ENCODE data around the gene RASGEF1C. TPM values are rescaled to one million over a fixed set of nuclear protein-coding genes. Genes with fewer than 3 reads are reported as not detected.

The RASGEF1C gene
- total and polyA plus RNA-seq, 10 donors, result 0.06 to 1.1 (median 0.21) TPM; not detected in 6

- 81 to 90% (median 86%) methylated on average over 26 to 27 of the region's 27 CpGs for WGBS, 5 donors
- TF ChIP-seq POLR2A (IDR thresholded peaks at IDR 0.05), result no peak
- no peak for TF ChIP-seq POLR2AphosphoS5 (IDR thresholded peaks at IDR 0.05)
- TF ChIP-seq, protein P1, sequence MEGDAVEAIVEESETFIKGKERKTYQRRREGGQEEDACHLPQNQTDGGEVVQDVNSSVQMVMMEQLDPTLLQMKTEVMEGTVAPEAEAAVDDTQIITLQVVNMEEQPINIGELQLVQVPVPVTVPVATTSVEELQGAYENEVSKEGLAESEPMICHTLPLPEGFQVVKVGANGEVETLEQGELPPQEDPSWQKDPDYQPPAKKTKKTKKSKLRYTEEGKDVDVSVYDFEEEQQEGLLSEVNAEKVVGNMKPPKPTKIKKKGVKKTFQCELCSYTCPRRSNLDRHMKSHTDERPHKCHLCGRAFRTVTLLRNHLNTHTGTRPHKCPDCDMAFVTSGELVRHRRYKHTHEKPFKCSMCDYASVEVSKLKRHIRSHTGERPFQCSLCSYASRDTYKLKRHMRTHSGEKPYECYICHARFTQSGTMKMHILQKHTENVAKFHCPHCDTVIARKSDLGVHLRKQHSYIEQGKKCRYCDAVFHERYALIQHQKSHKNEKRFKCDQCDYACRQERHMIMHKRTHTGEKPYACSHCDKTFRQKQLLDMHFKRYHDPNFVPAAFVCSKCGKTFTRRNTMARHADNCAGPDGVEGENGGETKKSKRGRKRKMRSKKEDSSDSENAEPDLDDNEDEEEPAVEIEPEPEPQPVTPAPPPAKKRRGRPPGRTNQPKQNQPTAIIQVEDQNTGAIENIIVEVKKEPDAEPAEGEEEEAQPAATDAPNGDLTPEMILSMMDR (IDR thresholded peaks at IDR 0.05 in 8 of 11, conservative IDR thresholded peaks at IDR 0.05 in 3 of 11), result no peak
- no peak overlapping the region for H3K4me3 ChIP-seq
- intact Hi-C loops (cut with DNase I; ENCODE audit: low total_unique reads), result no loop called here
- H3K27me3 ChIP-seq (replicated peaks in 1 of 7), result peaks cover 0 to 35% (median 0%) of the 10 kb centered on the region in 7 donors
- H3K27ac ChIP-seq, result no peak overlapping the region
- peaks cover 0 to 27% (median 11%) of the 10 kb centered on the region in 6 donors for H3K4me1 ChIP-seq
- peak; percentile 34 for DNase-seq
- no peaks in the 10 kb centered on the region for H3K9me3 ChIP-seq
- H3K36me3 ChIP-seq, result no peaks in the 10 kb centered on the region
Measured at GRCh38 chr5:180173875-180174586, 35.0 kb downstream of the RASGEF1C start.

- WGBS, 5 donors, result 79 to 93% (median 83%) methylated on average over 4 of the region's 4 CpGs
- Histone ChIP-seq H3K9me3 (no peaks in the 10 kb centered on the region), H3K36me3 (no peaks in the 10 kb centered on the region), H3K27me3 (replicated peaks in 1 of 7) (peaks cover 0 to 39% (median 0%) of the 10 kb centered on the region in 7 donors), H3K4me3 (no peak overlapping the region), H3K4me1 (peaks cover 0 to 27% (median 11%) of the 10 kb centered on the region in 6 donors), H3K27ac (no peak overlapping the region)
- peak; percentile 51 for DNase-seq
- TF ChIP-seq, protein P1 (IDR thresholded peaks at IDR 0.05 in 8 of 11, conservative IDR thresholded peaks at IDR 0.05 in 3 of 11), result no peak
- TF ChIP-seq POLR2A (IDR thresholded peaks at IDR 0.05) (no peak), POLR2AphosphoS5 (IDR thresholded peaks at IDR 0.05) (no peak)
- intact Hi-C loops (cut with DNase I; ENCODE audit: low total_unique reads), result no loop called here
Measured at GRCh38 chr5:180173198-180173544, 35.8 kb downstream of the RASGEF1C start.

- no peak overlapping the region for H3K27ac ChIP-seq
- intact Hi-C loops (cut with DNase I; ENCODE audit: low total_unique reads), result no loop called here
- TF ChIP-seq POLR2AphosphoS5 (IDR thresholded peaks at IDR 0.05), result no peak
- 65 to 80% (median 73%) methylated on average over 7 to 11 of the region's 11 CpGs for WGBS, 5 donors
- H3K36me3 ChIP-seq, result no peaks in the 10 kb centered on the region
- peak; percentile 67 for DNase-seq
- H3K27me3 ChIP-seq (replicated peaks in 1 of 7), result peaks cover 0 to 40% (median 0%) of the 10 kb centered on the region in 7 donors
- peaks cover 0 to 24% (median 8%) of the 10 kb centered on the region in 6 donors for H3K4me1 ChIP-seq
- no peaks in the 10 kb centered on the region for H3K9me3 ChIP-seq
- H3K4me3 ChIP-seq, result no peak overlapping the region
Measured at GRCh38 chr5:180172447-180173197, 36.4 kb downstream of the RASGEF1C start.

GRCh38 chr5:180171568-180172094, 37.4 kb downstream of the RASGEF1C start:
- Histone ChIP-seq H3K4me3 (no peak overlapping the region), H3K36me3 (no peaks in the 10 kb centered on the region), H3K27ac (no peak overlapping the region), H3K9me3 (no peaks in the 10 kb centered on the region), H3K27me3 (replicated peaks in 1 of 7) (peaks cover 0 to 40% (median 0%) of the 10 kb centered on the region in 7 donors), H3K4me1 (peaks cover 0 to 16% (median 0%) of the 10 kb centered on the region in 6 donors)
- no peak for DNase-seq
- intact Hi-C loops (cut with DNase I; ENCODE audit: low total_unique reads), result no loop called here
- WGBS, 5 donors, result 91 to 97% (median 94%) methylated on average over 12 to 14 of the region's 14 CpGs
- TF ChIP-seq POLR2AphosphoS5 (IDR thresholded peaks at IDR 0.05) (no peak), POLR2A (IDR thresholded peaks at IDR 0.05) (no peak)
- TF ChIP-seq, protein P1 (IDR thresholded peaks at IDR 0.05 in 8 of 11, conservative IDR thresholded peaks at IDR 0.05 in 3 of 11), result no peak
